Activated CD4-positive, alpha-beta T cell treated with anti-CD3 and anti-CD28 coated beads, Interleukin-10, Interleukin-2, amounts not matched to agents 100 ng/mL and 50 ng/mL, durations not matched to agents 16 hours and 8 hours (primary cell): ENCODE results near the gene CSTA.

Experiments
- DNase-seq: peaks from one replicate; pipeline ENCODE4 v3.0.0-alpha.2; 2020

Gene CSTA, protein sequence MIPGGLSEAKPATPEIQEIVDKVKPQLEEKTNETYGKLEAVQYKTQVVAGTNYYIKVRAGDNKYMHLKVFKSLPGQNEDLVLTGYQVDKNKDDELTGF

DNA sequence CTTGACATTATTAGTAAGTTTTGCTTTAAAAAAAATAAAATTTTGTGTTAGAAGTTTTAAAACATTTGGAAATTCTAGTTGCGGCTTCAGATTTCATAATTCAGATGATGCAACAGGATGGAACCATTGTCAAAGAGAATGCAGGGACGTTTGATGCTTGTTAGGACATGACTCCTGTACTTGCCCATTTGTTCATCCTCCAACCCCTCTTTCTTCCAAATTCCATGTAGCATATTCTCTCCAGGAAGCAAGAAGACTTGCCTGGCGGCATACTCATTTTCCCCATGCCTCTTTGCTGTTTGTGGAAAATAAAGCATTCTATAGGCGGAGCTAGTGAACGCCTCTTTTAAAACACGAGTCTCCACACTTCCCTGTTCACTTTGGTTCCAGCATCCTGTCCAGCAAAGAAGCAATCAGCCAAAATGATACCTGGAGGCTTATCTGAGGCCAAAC, at the start of gene CSTA:
Gene CSTA, plus strand, starts transcription at position 378 of the 453 bp plus-strand sequence. Its CDS starts 45 bp downstream, at position 423.
- DNase-seq = no peak

- DNase-seq = no peak
These were observed 43.2 kb upstream of the CSTA start for GRCh38 chr3:122281891-122282290.

DNA sequence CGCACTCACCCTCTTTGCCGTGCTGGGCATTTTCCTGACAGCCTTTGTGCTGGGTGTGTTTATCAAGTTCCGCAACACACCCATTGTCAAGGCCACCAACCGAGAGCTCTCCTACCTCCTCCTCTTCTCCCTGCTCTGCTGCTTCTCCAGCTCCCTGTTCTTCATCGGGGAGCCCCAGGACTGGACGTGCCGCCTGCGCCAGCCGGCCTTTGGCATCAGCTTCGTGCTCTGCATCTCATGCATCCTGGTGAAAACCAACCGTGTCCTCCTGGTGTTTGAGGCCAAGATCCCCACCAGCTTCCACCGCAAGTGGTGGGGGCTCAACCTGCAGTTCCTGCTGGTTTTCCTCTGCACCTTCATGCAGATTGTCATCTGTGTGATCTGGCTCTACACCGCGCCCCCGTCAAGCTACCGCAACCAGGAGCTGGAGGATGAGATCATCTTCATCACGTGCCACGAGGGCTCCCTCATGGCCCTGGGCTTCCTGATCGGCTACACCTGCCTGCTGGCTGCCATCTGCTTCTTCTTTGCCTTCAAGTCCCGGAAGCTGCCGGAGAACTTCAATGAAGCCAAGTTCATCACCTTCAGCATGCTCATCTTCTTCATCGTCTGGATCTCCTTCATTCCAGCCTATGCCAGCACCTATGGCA, 41.1 kb upstream of the CSTA start:
- no peak for DNase-seq

DNA sequence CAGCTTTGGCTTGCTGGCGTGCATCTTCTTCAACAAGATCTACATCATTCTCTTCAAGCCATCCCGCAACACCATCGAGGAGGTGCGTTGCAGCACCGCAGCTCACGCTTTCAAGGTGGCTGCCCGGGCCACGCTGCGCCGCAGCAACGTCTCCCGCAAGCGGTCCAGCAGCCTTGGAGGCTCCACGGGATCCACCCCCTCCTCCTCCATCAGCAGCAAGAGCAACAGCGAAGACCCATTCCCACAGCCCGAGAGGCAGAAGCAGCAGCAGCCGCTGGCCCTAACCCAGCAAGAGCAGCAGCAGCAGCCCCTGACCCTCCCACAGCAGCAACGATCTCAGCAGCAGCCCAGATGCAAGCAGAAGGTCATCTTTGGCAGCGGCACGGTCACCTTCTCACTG, 40.6 kb upstream of the CSTA start:
- DNase-seq = no peak

DNA sequence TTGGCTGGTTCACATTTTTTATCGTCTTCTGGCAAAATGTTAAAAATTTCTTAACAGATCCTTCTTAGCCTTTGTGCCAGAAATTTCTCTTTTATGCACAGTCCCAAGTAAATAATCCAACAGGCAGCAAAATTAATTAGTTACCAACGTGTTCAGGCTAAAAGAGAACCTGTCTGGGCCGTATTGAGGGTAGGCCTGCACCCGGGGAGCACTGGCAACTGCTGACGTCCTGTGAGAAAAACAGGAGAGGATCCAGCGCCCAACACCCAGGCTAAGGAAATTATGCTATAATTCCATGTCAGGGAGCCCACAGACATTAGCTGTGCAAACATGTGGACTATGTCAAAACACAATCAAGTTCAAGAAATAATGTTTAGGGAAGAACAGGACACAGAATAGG, 30.7 kb upstream of the CSTA start:
- no peak for DNase-seq

DNA sequence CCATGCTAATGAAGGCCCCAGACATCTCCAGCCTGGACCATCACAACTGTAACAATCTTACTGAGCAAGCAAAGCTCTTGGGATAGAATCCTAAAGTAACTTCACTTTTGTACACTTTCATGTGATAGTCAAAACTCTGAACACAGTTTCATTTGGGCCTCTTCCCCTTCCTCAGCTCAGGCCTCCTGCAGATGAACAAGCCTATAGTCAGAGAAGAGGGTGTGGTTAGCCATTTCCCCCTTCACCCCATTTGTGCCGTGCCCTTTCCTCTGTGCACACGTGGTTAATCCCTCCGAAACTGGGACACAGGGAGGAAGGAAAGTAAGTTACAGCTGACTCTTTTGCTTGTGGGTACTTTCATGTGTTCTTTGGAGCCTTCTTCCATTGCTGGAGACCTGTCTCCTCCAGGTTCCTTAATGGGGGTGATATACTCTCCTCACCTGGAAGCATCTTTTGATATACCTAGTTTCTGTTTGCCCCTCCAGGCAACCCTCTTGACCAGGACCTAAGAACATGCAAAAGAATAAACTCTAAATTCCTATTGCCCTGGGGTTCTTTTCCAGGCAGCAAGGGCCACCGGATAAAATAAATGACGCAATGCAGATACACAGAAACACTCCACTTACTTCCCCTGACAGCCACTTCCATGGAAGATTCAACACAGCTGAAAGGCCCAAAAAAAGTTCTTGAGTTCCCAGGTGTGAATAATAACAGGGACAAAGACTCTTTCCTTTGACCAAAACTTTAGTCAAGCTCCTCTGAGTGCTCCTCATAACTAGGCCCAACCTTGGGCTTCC, 29.6 kb upstream of the CSTA start:
- DNase-seq = peak; percentile 22

- peak; percentile 49 for DNase-seq
These were observed 26.8 kb upstream of the CSTA start for GRCh38 chr3:122298239-122298638.

DNA sequence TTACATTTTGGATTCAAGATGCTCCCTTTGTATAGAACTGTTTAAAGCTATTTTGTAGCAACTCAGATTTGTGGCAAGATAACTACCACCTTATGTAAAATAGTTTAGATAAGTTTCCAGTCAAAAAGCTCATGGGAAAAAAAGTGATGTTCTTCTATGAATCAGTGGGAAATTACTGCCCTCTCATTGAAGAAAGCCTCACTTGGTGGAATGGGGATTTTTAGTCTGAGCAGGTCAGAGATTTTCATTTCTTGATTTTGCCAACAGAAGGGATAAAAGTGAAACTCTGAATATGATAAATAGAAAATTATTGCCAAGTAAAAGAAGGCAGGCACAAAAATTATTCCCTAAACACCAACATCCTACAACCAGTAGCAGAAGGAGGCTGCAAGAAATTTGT, 25.8 kb upstream of the CSTA start:
- peak; percentile 31 for DNase-seq

DNA sequence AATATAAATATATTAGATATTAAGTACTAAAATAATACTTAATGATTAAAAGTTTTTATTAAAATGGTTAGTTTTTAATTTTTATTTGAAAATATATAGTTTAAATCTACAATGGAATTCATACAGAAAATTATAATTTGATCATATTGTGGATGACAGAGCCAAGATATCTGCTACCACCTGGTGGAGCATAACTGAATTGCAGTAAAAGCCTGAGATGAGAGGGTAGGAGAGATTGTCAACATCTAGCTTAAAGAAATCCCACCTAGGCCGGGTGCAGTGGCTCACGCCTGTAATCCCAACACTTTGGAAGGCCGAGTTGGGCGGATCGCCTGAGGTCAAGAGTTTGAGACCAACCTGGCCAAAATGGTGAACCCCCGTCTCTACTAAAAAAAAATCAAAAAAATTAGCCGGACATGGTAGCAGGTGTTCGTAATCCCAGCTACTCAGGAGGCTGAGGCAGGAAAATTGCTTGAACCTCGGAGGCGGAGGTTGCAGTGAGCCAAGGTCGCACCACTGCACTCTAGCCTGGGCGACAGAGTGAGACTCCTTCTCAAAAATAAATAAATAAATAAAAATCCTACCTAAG, 25.1 kb upstream of the CSTA start:
- peak; percentile 63 for DNase-seq

DNA sequence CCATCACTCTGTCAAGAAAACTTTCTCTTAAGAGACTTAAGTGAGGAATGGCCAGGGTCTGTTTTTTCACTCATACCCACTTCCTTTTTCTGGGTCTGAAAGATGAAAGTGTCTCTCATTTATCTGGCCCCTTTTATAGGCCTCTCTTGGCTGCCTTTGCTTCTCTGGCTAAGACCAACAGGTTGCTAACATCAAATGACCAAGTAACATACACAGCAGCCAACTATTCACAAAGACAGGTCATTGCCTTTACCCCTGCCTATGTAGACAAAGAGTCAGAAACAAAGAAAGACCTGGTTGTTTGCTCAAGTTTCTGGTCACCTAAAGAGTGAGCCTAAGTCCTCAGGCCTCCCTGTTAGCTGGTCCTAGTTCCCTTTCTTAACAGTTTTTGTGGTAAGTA, 24.0 kb upstream of the CSTA start:
- no peak for DNase-seq

- DNase-seq = peak; percentile 14
These were observed 19.0 kb upstream of the CSTA start for GRCh38 chr3:122305818-122306621.

- DNase-seq = no peak
These were observed 18.5 kb upstream of the CSTA start for GRCh38 chr3:122306622-122306953.

DNA sequence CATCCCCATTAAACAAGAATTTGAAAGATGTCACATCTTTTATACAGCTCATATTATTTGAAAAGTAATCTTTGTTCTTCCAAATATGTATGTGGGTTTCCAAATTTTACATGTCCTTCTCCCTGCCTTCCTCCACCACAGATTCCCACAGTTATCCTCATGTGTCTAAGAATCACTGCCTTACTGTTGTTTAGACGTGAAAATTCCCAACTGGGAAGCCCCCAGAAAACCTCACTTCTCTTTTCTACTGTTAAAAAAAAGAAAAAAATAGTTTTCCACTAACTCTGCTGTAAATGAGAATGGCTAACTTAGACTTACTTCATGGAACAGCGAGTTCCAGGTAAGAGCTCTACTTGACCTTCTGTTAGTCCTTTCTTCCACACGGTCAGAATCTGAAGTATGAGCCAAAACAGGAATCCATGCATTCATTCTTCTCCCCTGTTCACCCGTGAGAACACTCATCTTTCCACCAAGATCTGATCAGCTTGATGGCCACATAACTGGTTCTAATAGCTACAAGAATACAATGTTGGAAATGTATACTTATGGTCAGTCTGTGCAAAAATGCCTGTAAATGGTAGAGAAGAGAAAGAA, 17.9 kb upstream of the CSTA start:
- DNase-seq = no peak

DNA sequence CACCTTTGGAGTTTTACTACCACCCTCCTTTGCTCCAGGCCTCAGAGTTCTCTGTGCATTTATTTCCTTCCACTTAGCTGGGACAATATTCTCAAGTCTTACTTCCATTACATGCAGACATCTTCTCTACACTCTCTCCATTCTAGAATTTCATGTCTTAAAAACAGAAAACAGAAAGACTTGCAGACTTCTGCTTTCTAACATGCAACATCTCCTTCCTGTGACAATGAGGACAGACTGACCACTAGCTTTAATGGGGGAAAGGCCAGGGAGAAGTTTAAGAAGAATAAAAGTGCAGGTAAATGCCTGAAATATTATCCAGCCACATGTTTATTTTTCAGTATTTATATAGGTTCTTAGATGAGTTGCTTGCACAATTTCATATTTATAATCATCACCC, 17.1 kb upstream of the CSTA start:
- no peak for DNase-seq

GRCh38 chr3:122310361-122310760, 14.7 kb upstream of the CSTA start:
- no peak for DNase-seq

GRCh38 chr3:122312826-122313225, 12.2 kb upstream of the CSTA start:
- DNase-seq = no peak

- no peak for DNase-seq
These were observed 11.8 kb upstream of the CSTA start for GRCh38 chr3:122313281-122313680.

GRCh38 chr3:122314228-122314876, 10.7 kb upstream of the CSTA start:
- DNase-seq = no peak

- DNase-seq = no peak
These were observed 9.4 kb upstream of the CSTA start for GRCh38 chr3:122315619-122316018.

GRCh38 chr3:122316368-122316767, 8.7 kb upstream of the CSTA start:
- no peak for DNase-seq

GRCh38 chr3:122318620-122319019, 6.4 kb upstream of the CSTA start:
- DNase-seq = no peak
